Mesothelial cell of epicardium (in vitro differentiated cells): Measurements from ENCODE around the gene PC. TPM values are rescaled to one million over a fixed set of nuclear protein-coding genes. Genes with fewer than 3 reads are reported as not detected.

ENCODE experiments used
- DNase-seq, 2 experiments: peaks; one replicate each; pipeline ENCODE4 v3.0.0; 2021; ENCODE audit warnings: low spot score in 2 of 2; ENCODE audit not compliant: unreplicated experiment in 2 of 2
- H3K27ac Mint-ChIP-seq: 2 replicates; pipeline ENCODE4 v1.8.0; 2021; ENCODE audit warnings: mixed read lengths
- H3K27me3 Mint-ChIP-seq: 2 replicates; pipeline ENCODE4 v1.8.0; 2021; ENCODE audit warnings: low read depth, mixed read lengths
- H3K36me3 Mint-ChIP-seq: 2 replicates; pipeline ENCODE4 v1.8.0; 2021; ENCODE audit warnings: mixed read lengths
- H3K4me1 Mint-ChIP-seq: 2 replicates; pipeline ENCODE4 v1.8.0; 2021; ENCODE audit warnings: mixed read lengths
- H3K4me3 Mint-ChIP-seq: 2 replicates; pipeline ENCODE4 v1.8.0; 2021; ENCODE audit warnings: mild to moderate bottlenecking, moderate library complexity, mixed read lengths
- H3K9me3 Mint-ChIP-seq: 2 replicates; pipeline ENCODE4 v1.8.0; 2021; ENCODE audit warnings: mixed read lengths
- CTCF ChIP-seq: fragments of 200-600 bp; sonication (generic); IDR thresholded peaks from one replicate; pipeline ENCODE4 v1.5.0; 2021; ENCODE audit warnings: antibody characterized with exemption; ENCODE audit not compliant: unreplicated experiment
- total RNA-seq: library from RNA; stranded (reverse); gene quantifications from 3 replicates; pipeline ENCODE4 v1.2.1, GENCODE V29; 2021

PC gene
- total RNA-seq, 1 donor from 2014 or later, result 9.5 TPM

GRCh38 chr11:66932543-66932942 lies 25.6 kb downstream of the PC start:
- no peak for TF ChIP-seq CTCF
- Mint-ChIP-seq H3K4me3 (no peak overlapping the region), H3K27ac (no peak overlapping the region)

GRCh38 chr11:66929753-66930152 lies 28.4 kb downstream of the PC start:
- Mint-ChIP-seq H3K27ac (no peak overlapping the region), H3K27me3 (no peaks in the 10 kb centered on the region), H3K4me1 (peaks cover 6% of the 10 kb centered on the region), H3K36me3 (no peaks in the 10 kb centered on the region), H3K9me3 (peaks cover 7% of the 10 kb centered on the region), H3K4me3 (no peak overlapping the region)
- DNase-seq, result no peak
- TF ChIP-seq CTCF, result no peak

More at GRCh38 chr11:66932543-66932942, 25.6 kb downstream of the PC start:
- Mint-ChIP-seq H3K36me3 (no peaks in the 10 kb centered on the region), H3K4me1 (peaks cover 8% of the 10 kb centered on the region), H3K9me3 (peaks cover 3% of the 10 kb centered on the region), H3K27me3 (no peaks in the 10 kb centered on the region)
- no peak for DNase-seq

GRCh38 chr11:66924272-66924671 lies 33.9 kb downstream of the PC start:
- DNase-seq, result no peak
- peaks cover 6% of the 10 kb centered on the region for H3K4me1 Mint-ChIP-seq
- H3K4me3 Mint-ChIP-seq, result no peak overlapping the region
- no peaks in the 10 kb centered on the region for H3K36me3 Mint-ChIP-seq
- no peaks in the 10 kb centered on the region for H3K27me3 Mint-ChIP-seq
- TF ChIP-seq CTCF, result no peak
- peaks cover 9% of the 10 kb centered on the region for H3K9me3 Mint-ChIP-seq
- no peak overlapping the region for H3K27ac Mint-ChIP-seq

DNA sequence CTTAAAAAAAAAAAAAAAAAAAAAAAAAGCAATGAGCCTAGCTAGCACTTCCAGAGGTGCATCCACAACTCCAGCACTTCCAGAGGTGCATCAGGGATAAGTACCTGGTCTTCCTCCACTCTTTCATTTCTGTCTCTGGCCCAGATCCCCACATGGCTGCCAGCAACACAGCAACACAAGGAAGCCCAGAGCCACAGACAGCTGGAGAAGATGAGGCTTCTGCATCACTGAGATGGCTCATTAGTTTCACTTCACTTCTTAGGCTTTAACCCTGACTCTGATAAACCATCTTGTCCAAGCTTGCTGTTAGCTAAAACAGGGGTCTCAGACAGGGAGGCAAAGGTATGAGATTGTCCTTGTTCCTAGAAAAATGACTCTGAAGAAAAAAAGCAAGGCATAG lies 35.6 kb downstream of the PC start:
- Mint-ChIP-seq H3K27me3 (no peaks in the 10 kb centered on the region), H3K4me3 (no peak overlapping the region), H3K9me3 (peaks cover 9% of the 10 kb centered on the region), H3K36me3 (no peaks in the 10 kb centered on the region), H3K4me1 (peaks cover 6% of the 10 kb centered on the region), H3K27ac (no peak overlapping the region)
- DNase-seq, result no peak
- TF ChIP-seq CTCF, result no peak

- Mint-ChIP-seq H3K36me3 (no peaks in the 10 kb centered on the region), H3K4me1 (peaks cover 3% of the 10 kb centered on the region), H3K27ac (no peak overlapping the region), H3K27me3 (no peaks in the 10 kb centered on the region), H3K9me3 (peaks cover 9% of the 10 kb centered on the region), H3K4me3 (no peak overlapping the region)
- DNase-seq, result no peak
- TF ChIP-seq CTCF, result no peak
Observed at GRCh38 chr11:66920978-66921784, 37.0 kb downstream of the PC start.
